ENCODE results near the gene SYPL2.

DNA sequence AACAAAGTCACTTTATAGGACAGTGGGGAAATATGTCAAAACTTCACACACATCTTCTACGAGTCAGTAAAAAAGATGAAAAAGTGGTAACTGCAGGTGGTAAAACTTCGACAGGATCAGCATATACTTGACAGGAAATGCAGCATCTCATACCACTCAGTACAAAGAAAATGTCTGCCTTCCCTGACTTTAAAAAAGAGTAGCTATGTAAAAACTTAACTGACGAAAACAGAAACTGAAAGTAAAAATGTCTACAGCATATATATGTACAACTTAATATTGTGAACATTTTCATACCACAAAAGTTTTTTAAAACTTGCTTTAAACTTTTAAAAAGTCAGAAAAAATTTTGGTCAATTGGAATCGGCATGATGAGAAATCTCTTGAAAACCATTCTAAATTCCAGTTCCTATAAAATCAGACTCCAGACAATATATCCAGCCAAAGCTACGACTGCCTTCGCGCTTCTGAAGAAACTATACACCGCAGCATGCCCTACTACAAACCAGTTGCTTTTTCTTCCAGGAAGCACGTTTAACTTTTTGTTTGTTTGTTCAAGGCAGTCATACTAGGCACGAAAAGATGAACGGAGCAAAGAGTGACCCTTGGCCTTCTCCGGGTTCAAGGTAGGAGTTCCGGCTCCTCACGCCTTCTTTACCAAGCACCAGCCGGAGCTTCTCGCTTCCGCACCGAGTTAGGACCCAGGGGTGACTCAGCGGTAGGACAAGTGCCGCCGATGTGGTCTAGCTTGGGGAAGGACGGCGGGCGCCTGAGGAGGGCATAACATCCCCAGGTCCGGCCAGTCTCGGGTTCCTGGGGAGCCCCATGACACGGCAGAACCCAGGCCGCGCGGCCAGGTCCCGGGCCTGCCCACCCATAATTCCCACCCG lies 40.7 kb upstream of the SYPL2 start:
- TF ChIP-seq, protein P1, sequence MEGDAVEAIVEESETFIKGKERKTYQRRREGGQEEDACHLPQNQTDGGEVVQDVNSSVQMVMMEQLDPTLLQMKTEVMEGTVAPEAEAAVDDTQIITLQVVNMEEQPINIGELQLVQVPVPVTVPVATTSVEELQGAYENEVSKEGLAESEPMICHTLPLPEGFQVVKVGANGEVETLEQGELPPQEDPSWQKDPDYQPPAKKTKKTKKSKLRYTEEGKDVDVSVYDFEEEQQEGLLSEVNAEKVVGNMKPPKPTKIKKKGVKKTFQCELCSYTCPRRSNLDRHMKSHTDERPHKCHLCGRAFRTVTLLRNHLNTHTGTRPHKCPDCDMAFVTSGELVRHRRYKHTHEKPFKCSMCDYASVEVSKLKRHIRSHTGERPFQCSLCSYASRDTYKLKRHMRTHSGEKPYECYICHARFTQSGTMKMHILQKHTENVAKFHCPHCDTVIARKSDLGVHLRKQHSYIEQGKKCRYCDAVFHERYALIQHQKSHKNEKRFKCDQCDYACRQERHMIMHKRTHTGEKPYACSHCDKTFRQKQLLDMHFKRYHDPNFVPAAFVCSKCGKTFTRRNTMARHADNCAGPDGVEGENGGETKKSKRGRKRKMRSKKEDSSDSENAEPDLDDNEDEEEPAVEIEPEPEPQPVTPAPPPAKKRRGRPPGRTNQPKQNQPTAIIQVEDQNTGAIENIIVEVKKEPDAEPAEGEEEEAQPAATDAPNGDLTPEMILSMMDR (IDR thresholded peaks at IDR 0.05; ENCODE audit: low read depth, low read length, missing input control) = no peak
- TF ChIP-seq EGR1 (IDR thresholded peaks at IDR 0.05; ENCODE audit: low read depth in 2 of 2) (no peak), GABPA (IDR thresholded peaks at IDR 0.05 in 1 of 2, conservative IDR thresholded peaks at IDR 0.05 in 1 of 2) (no peak), SP1 (IDR thresholded peaks at IDR 0.05) (no peak), RAD21 (IDR thresholded peaks at IDR 0.05) (no peak), JUND (IDR thresholded peaks at IDR 0.05) (no peak), YY1 (IDR thresholded peaks at IDR 0.05) (no peak), TAF1 (conservative IDR thresholded peaks at IDR 0.05) (no peak), RXRA (IDR thresholded peaks at IDR 0.05) (no peak)
- TF ChIP-seq, protein P2, sequence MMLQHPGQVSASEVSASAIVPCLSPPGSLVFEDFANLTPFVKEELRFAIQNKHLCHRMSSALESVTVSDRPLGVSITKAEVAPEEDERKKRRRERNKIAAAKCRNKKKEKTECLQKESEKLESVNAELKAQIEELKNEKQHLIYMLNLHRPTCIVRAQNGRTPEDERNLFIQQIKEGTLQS (IDR thresholded peaks at IDR 0.05) = no peak
- TF ChIP-seq, protein P3, sequence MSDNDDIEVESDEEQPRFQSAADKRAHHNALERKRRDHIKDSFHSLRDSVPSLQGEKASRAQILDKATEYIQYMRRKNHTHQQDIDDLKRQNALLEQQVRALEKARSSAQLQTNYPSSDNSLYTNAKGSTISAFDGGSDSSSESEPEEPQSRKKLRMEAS (IDR thresholded peaks at IDR 0.05) = no peak
- TF ChIP-seq, protein P4, sequence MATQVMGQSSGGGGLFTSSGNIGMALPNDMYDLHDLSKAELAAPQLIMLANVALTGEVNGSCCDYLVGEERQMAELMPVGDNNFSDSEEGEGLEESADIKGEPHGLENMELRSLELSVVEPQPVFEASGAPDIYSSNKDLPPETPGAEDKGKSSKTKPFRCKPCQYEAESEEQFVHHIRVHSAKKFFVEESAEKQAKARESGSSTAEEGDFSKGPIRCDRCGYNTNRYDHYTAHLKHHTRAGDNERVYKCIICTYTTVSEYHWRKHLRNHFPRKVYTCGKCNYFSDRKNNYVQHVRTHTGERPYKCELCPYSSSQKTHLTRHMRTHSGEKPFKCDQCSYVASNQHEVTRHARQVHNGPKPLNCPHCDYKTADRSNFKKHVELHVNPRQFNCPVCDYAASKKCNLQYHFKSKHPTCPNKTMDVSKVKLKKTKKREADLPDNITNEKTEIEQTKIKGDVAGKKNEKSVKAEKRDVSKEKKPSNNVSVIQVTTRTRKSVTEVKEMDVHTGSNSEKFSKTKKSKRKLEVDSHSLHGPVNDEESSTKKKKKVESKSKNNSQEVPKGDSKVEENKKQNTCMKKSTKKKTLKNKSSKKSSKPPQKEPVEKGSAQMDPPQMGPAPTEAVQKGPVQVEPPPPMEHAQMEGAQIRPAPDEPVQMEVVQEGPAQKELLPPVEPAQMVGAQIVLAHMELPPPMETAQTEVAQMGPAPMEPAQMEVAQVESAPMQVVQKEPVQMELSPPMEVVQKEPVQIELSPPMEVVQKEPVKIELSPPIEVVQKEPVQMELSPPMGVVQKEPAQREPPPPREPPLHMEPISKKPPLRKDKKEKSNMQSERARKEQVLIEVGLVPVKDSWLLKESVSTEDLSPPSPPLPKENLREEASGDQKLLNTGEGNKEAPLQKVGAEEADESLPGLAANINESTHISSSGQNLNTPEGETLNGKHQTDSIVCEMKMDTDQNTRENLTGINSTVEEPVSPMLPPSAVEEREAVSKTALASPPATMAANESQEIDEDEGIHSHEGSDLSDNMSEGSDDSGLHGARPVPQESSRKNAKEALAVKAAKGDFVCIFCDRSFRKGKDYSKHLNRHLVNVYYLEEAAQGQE (IDR thresholded peaks at IDR 0.05) = no peak
- TF ChIP-seq, protein P5, sequence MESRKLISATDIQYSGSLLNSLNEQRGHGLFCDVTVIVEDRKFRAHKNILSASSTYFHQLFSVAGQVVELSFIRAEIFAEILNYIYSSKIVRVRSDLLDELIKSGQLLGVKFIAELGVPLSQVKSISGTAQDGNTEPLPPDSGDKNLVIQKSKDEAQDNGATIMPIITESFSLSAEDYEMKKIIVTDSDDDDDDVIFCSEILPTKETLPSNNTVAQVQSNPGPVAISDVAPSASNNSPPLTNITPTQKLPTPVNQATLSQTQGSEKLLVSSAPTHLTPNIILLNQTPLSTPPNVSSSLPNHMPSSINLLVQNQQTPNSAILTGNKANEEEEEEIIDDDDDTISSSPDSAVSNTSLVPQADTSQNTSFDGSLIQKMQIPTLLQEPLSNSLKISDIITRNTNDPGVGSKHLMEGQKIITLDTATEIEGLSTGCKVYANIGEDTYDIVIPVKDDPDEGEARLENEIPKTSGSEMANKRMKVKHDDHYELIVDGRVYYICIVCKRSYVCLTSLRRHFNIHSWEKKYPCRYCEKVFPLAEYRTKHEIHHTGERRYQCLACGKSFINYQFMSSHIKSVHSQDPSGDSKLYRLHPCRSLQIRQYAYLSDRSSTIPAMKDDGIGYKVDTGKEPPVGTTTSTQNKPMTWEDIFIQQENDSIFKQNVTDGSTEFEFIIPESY (IDR thresholded peaks at IDR 0.05) = no peak
